ENCODE measurements around the gene SYTL2.

- TF ChIP-seq POLR2A (IDR thresholded peaks at IDR 0.05) = no peak
- TF ChIP-seq CTCF (IDR thresholded peaks at IDR 0.05) = peak in 6 of 7 experiments; percentile 17 to 49 (median 38)
Measured at GRCh38 chr11:85694385-85694980, 116.5 kb downstream of the SYTL2 start.
